GM21619 (cell line): Measurements from ENCODE around the gene ALK.
"Not testable (repeated sequence)": the region's sequence is repeated elsewhere in the genome, so short reads cannot be mapped to it uniquely, and the experiment has no call there.

Experiments used
- ATAC-seq: cut with Tn5 transposase; IDR thresholded peaks from one replicate; pipeline ENCODE4 v1.9.1; 2021; ENCODE audit not compliant: unreplicated experiment

The ALK gene

DNA sequence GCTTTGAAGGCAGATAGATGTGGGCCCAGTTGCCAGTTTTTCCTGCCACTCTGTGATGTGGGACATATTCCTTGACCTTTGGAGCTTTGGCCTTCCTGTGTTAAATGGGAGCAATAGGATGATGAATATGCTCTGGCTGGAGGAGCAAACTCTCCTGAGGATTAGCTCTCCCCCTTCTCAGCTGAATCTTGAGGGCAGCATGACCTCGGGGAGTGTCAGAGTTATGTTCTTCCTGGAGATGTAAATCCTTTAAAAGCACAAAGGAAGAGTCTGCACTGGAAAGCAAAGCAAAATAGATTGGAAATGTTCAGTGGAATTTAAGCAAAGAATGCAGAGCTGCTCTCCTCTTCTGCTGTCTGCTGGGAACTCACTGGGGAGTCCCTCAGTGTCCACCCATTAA is 160.1 kb downstream of the ALK start:
- no peak for ATAC-seq

DNA sequence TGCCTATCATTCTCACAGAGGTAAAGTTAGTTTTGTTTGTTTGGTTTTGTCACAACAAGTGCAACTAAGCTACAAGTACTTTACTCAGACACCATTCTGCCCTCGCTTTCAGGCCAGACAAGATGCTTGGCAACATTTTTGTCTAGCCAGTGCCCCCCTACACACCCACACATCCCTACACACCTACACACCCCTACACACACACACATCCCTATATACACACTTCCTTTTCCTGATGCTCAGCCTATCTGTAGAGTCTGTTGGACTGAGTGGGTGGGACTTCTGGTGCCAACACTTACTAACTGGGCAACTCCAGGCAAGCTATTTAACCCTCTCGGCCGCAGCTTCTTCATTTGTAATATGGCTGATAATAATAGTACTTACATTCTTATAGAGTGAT is 161.4 kb downstream of the ALK start:
- no peak for ATAC-seq

DNA sequence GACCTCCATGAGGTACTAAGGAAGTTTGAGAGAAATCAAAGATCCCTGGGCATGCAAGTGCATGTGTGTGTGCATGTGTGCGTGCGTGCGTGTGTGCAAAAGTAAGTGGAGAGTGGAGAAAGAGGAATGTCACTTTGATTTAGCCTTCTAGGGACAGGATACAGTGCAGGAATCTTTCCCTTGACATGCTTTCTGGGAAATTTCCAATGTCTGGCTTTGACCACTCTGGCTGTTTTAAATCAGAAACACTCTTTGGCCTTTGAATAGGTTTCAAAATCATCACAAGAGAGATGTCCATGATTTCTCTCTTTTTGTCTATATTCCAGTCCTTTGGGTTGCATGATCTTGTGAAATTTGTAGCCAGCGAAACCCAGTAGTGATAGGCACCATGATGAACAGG is 162.0 kb downstream of the ALK start:
- ATAC-seq = no peak

DNA sequence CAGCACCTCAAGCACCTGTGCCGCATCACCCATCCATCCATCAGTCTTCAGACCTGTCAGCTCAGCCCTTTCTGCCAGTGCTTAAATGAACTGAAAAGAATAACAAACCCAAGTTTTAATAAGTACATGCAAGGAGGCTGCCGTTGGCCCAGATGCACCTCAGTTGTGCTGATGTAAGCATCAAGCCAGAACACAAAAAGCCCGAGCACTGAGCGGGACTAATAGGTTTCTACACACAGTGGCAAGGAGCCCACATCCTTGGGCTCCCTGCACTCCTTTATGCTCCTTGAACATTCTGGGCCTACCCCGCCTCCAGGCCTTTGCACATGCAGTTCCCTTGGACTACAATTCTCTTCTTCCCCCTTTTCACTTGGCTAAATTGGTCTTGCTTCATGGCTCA is 165.6 kb downstream of the ALK start:
- no peak for ATAC-seq

DNA sequence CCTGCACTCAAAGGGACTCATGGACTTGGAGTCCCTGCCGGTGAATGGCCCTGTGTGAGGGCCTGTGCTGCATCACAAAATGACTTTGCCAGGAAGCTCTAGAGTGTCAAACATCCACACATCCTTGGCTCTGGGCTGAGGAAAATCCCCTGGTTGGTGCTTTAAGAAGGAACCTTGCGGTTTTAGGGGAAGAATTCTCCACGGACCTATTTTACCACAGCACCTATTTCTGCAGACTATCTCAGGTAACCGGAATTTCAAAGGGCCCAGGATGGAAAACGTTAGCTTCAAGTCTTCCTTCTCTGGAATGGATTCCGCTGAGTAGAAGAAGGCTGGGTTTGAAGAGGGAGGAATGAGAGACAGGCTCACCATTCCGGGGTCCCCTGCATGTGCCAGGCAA is 166.2 kb downstream of the ALK start:
- ATAC-seq = no peak

DNA sequence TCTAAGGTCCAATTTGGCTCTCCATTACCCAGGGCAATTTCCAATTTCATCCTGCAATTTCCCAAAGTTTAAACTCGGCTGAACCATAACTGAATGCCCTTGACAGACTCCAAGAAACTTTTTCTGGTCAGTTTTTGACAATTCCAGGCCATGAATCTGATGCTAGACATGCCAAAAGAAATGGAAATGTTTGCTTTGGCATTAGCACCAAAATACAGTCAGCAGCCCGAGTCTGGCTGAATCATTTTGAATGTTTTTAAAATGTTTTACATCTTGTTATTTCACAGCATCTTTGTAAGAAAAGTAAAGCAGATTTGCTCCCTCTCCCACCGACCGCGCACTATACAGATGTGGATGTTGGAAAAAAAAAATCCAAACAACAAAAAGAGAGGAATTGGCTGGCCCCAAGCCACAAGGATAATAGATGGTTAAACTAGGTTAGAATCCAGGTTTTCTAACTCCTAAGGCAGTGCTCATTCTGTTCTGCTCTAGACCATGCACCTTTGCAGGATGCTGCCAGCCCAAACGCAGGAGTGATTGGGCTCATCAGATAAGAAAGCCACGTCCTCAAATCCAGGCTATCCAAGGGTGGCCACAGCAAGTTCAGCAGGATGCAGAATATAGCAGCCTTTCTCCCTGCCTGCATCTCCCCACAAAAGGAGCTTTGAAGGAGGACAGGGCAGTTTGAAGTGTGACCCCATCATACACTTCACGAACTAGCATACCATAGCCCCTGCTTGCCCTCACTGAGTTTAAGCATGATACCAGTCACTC is 167.5 kb downstream of the ALK start:
- no peak for ATAC-seq

DNA sequence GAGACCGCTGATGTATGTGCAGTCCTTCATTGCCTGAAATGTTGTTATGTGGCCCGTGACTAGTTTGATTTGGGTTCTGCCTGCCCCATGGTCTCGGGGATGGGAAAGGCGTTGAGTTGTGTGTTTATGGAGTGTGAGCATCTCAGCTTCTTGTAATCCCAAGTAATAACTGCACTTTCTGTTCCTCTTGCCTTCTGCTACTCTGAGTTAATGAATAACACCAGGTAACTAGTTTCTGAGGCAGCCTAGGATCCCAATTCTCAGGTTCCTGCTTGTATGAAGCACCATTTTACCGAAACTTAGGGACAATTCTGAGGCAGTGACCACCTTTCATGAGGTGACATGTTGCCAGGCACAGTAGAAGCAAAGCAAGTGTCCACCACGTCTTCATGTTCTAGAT is 170.0 kb downstream of the ALK start:
- no peak for ATAC-seq

DNA sequence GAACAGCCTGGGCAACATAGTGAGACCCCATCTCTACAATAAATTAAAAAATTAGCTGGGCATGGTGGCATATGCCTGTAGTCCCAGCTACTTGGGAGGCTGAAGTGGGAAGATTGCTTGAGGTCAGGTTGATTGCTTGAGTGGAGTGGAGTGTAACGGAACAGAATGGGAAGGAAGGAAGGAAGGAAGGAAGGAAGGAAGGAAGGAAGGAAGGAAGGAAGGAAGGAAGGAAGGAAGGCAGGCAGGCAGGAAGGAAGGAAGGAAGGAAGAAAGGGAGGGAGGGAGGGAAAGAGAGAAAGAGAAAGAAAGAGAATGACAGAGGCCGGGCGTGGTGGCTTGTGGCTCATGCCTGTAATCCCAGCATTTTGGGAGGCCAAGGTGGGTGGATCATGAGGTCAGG is 170.9 kb downstream of the ALK start:
- ATAC-seq = not testable (repeated sequence)

DNA sequence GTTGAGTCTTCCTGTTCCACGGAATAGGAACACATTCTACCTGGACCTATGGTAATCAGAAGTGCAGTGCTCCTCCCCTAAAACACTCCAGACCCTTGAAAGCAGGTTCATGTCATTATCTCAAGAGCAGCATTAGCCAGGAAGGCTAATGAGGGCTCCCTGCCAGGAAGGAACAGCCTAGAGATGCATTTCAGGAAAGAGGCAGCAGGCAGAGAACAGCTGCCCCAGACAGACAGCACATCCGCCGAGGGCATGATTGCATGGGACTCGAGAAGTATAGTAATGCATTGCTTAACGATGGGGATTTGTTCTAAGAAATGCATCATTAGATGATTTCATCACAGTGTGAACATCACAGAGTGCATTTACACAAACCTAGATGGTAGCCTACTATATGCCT is 171.5 kb downstream of the ALK start:
- no peak for ATAC-seq

DNA sequence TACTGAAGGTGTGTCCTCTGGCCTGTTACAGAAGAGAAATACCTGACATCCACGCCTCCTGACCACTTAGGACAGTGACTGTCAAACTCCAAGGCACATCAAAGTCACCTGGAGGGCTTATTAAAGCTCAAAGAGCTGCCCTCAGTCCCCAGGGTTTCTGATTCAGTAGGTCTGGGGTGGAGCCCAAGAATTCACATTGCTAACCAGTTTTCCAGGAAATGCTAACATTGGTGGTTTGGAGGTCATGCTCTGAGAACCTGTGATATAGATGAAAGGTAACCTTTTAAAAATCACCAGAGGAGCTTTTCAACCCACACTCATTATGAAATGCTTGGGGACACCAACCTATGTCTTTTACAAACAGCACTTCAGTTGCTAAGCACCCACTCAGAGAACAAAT is 172.3 kb downstream of the ALK start:
- ATAC-seq = no peak

DNA sequence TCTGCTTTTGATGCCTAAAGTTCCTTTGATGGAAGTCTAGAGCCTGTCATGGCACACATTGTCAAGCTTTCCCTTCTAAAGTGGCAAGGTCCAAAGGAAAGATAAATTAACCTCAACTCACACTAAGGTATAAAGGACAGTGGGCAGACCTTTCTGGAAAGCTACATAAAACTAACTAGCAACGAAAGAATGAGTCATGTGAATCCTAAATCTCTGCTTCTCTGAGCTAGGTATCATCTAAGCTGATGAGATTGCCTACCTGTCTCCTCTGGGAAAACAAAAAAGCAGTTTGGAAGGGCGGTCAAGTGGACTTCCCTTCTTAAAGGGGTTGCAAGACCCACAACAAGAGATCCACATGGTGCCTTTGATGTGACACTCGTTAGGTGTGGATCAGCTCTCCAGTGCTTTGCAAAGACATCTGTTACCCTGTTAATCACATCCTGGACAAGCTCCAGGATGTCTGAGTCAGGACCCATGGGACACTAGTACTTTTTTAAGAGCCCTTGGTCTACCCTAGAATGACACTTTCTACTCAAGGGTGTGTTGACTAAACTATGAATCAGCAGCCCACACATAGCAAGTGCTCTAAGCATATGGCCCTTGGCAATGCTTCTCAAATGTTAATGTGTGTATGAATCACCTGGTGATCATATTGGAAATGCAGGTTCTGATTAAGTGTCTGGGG is 173.5 kb downstream of the ALK start:
- peak; percentile 59 for ATAC-seq

DNA sequence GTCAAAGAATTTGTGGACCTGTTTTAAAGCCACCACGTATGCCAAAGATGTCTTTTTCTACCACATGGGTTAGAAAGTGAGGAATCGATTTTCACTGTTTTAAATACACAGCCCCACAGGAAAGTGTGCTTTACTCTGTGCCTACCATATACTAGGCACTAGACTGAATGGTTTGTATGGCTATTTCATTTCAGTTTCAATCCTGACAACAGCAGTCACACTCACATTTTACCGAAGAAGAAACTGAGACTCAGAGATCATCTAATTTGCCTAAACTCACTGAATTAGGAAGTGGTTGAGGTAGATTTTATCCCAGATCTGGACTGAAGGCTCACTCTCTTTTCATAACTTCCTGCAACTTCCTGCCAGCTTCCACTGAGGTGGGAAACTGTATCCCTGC is 176.4 kb downstream of the ALK start:
- ATAC-seq = peak; percentile 65

DNA sequence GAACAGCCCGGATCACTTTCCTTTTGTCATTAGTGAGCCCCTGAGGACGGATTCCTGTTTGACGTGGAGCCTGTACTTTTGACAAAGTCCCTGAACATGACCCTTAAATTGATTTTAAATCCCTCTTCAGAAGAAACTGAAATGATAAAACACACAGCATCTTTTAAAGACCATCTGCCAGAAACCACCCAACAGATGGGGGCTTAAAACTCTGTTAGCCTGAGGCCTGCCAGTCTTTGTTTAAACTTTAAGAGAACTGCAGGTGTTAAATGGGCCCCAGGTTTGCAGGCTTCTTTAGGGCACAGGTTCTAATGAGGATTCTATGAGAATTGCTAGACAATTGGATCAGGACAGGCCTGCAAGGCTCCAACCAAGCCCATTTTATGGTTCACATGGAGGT is 177.9 kb downstream of the ALK start:
- no peak for ATAC-seq

DNA sequence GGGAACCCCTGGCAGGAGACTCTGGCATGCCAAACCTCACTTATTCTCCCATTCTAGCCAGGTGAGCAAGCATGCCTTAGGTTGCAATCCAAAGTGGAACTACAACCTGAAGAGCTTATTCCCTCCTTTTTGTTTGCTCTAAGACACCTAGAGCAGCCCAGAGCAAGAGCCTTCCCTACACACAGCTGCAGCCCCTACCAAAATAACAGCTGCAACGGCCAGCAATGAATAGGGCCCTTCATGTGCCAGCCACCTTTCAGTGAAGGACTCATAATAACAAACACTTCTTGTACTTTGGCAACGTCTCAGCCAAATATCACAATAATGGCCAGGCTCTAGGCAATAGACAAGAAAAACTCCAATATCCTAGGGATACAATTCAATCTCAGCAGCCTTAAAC is 178.7 kb downstream of the ALK start:
- ATAC-seq = no peak

DNA sequence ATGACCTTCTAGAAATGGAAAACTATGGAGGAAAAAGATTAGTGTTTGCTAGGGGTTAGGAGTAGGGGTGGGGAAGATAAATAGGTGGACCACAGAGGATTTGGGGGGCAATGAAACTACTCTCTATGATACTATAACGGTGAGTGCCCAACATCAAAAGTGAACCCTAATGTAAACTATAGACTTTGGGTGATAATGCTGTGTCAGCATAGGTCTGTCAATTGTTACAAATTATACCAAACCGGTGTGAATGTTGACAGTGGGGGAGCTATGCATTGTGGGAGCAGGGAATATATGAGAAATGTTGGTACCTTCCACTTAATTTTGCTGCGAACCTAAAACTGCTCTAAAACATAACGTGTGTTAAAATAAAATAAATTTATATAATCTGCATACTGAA is 180.3 kb downstream of the ALK start:
- ATAC-seq = no peak

DNA sequence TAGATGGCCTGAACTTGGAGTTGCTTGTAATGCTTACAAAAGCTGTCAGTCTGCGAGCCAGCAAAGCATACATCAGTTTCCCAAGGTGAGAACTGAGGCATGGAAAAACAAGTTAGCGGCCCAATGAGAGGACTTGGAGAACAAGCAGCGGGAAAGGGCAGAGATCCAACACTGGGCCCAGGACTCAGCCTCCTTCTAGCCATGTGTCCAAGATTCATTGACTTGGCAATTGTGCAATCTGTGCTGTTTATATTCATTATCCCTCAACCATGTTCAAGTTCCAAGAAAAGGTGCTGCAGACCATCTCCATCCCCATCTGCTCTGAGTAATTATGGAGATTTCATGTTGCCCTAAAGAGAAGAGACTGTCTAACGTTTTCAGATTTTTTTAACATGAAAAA is 187.4 kb downstream of the ALK start:
- no peak for ATAC-seq

DNA sequence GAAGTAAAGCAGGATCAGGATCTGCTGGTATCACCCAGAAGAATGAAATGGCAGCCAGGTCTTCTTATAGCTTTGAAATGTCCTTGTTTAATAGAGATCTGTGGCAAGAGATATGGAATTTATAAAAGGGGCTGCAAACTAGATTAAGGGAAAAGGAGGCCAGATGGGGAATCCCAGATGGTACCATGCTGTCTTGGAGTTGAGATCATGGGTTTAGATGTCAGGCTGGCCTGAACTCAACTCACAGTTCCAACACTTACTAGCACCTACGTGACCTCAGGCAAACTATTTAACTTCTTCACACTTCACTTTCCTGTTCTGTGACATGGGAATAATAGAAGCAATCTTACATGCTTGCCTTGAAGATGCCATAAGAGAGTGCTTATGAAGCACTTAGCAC is 188.2 kb downstream of the ALK start:
- ATAC-seq = no peak

DNA sequence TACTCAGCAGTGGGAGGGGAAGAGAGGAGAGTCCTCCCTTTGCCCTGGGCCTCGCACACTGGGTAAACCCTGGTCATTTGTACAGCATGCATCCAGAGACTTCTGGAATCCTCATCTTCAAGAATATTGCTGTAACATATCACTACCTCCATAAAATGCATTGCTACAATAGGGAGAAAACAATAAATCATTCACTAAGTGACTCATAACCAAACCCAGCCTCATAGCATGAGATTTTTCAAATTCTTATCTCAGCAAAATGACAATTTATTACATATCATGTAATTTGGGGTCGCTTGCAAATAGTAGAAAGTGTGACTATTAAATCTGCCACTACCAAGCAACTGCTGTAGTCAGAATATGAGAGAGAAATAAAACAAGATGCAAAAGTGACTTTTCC is 189.4 kb downstream of the ALK start:
- ATAC-seq = no peak

DNA sequence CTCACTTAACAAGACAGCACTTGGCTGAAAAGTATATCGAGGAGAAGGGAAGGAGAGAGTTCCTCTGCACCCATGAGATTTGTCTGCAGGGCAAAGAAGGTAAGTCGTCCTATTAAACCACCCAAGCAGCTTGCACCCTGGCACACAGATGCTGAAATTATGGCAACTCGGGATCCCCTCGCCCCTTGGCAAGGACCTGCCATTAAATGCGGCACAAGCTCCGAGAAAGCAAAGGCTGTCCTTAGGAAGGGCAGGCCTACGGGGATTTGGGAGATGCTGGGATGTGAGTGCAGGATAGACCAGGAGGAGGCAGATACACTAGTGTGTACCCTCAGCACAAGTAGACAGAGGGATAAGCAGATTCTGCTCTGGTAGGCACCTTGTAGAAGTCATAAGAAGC is 191.5 kb downstream of the ALK start:
- no peak for ATAC-seq

DNA sequence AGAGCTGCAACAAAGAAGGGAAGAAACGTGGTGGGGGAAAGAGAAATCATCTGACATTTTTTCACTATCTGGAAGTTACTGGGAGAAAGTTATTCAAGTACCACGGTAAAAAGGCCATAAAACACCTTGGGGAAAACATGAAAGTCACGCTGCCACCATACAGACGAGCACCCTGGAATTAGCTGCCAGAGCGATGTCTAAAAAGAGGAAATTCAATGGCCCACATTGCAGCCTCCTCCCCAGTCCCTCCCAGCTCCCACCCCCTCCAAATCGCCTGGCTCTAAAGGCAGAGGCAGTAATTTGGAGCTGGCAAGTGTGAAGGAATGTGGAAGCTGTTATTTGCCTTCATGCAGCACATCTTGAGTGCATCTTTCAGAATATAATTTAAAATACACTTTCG is 192.0 kb downstream of the ALK start:
- no peak for ATAC-seq

DNA sequence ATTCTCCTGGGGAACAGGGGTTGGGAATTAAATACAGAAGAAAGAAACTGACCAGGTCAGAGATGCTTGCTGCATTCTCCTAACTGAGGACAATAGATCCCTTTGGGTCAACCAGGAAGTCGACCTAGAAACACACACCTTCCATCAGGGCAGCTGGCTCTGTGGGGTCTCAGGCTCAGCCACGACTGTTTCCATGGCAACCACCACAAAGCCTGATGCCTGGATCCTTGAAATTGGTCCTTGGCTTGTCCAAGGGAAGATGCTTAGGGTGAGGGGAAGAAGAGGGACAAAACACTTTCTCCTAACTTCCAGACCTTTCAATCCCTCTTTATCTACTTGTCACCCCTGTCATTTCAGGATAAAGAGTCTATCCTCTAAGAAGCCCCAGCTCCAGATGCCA is 194.4 kb downstream of the ALK start:
- no peak for ATAC-seq

DNA sequence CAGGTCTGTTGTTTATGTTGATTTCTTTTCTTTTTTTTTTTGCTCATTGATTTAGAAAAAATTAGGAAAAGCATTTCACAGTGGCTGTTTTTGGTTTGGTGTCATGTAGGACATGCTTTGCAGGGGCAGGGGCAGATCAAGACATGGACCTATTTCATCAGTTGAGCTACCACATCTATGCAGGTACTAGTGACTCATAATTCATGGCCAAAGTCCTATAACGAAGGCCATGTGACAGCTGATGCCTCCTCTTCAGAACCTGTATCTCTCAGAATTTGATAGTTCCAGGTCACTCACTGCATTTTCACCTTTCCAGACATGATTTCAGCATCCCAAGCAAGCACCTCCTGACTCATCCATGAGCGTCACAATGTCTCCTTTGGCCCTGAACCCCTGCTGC is 195.8 kb downstream of the ALK start:
- no peak for ATAC-seq

DNA sequence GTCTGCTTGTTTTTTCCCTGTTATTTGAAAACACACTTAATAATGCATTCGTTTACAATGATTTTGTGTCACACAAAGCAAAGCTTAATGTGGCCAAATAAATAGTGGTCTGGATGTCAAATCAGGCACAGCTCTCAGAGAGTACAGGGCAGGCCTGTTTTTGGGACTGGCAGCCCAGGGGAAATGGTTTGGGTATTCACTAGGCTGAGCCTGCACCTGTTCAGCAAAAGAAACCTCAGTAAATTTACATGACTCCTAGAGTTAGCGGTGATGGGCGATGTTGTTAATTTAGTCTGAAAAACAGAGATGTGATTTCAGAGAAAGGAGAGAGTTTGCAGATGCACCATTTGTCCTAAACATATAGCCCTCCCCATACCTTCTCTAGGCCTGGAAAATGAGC is 197.1 kb downstream of the ALK start:
- no peak for ATAC-seq
